ENCODE results near the gene GGCX. TPM values are rescaled to one million over a fixed set of nuclear protein-coding genes. Genes with fewer than 3 reads are reported as not detected.
A peak's percentile ranks its signal among the peaks of the same experiment; 100 is the strongest.

The GGCX gene
- total and polyA plus RNA-seq, 2 of the 13 experiments (the other 11 are each of a cell fraction or from before 2014, with no cell fraction given) = 72.5 to 103 TPM

DNA sequence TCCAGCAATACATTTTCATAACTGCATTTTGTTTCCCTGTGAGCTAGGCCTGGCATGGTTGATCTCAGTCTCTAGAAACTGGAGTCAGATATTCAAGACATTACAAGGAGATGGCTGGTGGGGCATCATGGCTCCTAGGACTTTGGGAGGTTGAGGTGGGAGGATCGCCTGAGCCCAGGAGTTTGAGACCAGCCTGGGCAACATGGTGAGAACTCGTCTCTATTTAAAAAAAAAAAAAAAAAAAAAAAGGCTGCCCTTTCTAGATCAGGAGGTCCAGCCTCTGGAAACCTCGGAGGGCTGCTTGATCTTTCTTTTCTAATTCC, 15.7 kb upstream of the GGCX start (continued):
- TF ChIP-seq, protein P1, sequence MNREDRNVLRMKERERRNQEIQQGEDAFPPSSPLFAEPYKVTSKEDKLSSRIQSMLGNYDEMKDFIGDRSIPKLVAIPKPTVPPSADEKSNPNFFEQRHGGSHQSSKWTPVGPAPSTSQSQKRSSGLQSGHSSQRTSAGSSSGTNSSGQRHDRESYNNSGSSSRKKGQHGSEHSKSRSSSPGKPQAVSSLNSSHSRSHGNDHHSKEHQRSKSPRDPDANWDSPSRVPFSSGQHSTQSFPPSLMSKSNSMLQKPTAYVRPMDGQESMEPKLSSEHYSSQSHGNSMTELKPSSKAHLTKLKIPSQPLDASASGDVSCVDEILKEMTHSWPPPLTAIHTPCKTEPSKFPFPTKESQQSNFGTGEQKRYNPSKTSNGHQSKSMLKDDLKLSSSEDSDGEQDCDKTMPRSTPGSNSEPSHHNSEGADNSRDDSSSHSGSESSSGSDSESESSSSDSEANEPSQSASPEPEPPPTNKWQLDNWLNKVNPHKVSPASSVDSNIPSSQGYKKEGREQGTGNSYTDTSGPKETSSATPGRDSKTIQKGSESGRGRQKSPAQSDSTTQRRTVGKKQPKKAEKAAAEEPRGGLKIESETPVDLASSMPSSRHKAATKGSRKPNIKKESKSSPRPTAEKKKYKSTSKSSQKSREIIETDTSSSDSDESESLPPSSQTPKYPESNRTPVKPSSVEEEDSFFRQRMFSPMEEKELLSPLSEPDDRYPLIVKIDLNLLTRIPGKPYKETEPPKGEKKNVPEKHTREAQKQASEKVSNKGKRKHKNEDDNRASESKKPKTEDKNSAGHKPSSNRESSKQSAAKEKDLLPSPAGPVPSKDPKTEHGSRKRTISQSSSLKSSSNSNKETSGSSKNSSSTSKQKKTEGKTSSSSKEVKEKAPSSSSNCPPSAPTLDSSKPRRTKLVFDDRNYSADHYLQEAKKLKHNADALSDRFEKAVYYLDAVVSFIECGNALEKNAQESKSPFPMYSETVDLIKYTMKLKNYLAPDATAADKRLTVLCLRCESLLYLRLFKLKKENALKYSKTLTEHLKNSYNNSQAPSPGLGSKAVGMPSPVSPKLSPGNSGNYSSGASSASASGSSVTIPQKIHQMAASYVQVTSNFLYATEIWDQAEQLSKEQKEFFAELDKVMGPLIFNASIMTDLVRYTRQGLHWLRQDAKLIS (CRISPR knock-in tag; IDR thresholded peaks at IDR 0.05) = no peak
- TF ChIP-seq CCAR2 (optimal IDR thresholded peaks at IDR 0.05; ENCODE audit: low read depth, low read length) (no peak), ZNF510 (CRISPR knock-in tag; IDR thresholded peaks at IDR 0.05; ENCODE audit: low read depth) (0 out of 2 replicates have a peak, but pooled peaks have one; percentile 12), ZNF777 (CRISPR knock-in tag; IDR thresholded peaks at IDR 0.05) (0 out of 2 replicates have a peak, but pooled peaks have one; percentile 18)

DNA sequence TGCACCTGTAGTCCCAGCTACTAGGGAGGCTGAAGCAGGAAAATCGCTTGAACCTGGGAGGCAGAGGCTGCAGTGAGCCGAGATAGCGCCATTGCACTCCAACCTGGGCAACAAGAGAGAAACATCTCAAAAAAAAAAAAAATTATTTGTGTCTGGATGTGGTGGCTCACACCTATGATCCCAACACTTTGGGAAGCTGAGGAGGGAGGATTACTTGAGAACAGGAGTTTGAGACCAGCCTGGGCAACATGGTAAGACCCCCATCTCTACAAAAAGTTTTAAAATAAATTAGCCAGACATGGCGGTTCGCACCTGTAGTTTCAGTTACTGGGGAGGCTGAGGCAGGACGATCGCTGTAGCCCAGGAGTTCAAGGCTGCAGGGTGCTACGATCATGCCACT, 14.4 kb upstream of the GGCX start:
- peak overlapping the region; percentile 95 for H3K4me2 ChIP-seq (ENCODE audit: low read depth, low read length)
- WGBS (ENCODE audit: low lambda C conversion rate) = 33% methylated on average over 8 of the region's 8 CpGs
- H3K27ac ChIP-seq (ENCODE audit: extremely low read length, insufficient read depth, low read length) = peak overlapping the region; percentile 34
- H2AFZ ChIP-seq (ENCODE audit: low read length) = peak overlapping the region; percentile 15
- ChIA-PET CTCF (ENCODE audit: low intra/inter-chr PET ratio, low total read pairs) (no interaction called here), POLR2A (interaction anchor here (0.7 to 12.7 kb wide), 4 partner anchors 15 to 402 kb away, joined by 3 to 201 read pairs (median 60); partner anchors contain the start of genes C2orf68, GGCX and RNF181)
- no peak for DNase-seq (ENCODE audit: low spot score)
- peaks cover 0 to 17% of the 10 kb centered on the region in 2 experiments; a peak in 3 of 5 replicates for H3K27me3 ChIP-seq (ENCODE audit: control insufficient read depth in 1 of 2, insufficient read depth in 2 of 2, low read length in 2 of 2)
- H3K4me1 ChIP-seq (ENCODE audit: insufficient read depth, low read length) = peaks cover 59% of the 10 kb centered on the region
- BruUV-seq (replicated peaks) = no TSS peak
- intact Hi-C loops (cut with micrococcal nuclease; ENCODE audit: unreplicated experiment) (loop anchor here (2.0 kb wide), 1 partner anchor 15 kb away; the partner anchor contains the start of gene GGCX), in situ Hi-C loops (cut with HindIII; ENCODE audit: extremely low pct_ligation_motif_present, low pct_unique_long_range_greater_than_20kb) (no loop called here)
- peak overlapping the region; percentile 27 for H3K9ac ChIP-seq (ENCODE audit: insufficient read depth, low read depth, low read length)
- peak overlapping the region; percentile 13 to 56 (median 31) for H3K4me3 ChIP-seq (replicated peaks in 1 of 3; ENCODE audit: insufficient read depth in 1 of 3, low read depth in 2 of 3, low read length in 3 of 3)
- peaks cover 12% of the 10 kb centered on the region for H3K79me2 ChIP-seq (ENCODE audit: insufficient read depth, low read length)
- H3K36me3 ChIP-seq (replicated peaks in 1 of 2; ENCODE audit: control insufficient read depth in 1 of 2, insufficient read depth in 2 of 2, low read length in 2 of 2) = no peaks in the 10 kb centered on the region; a peak in 1 of 5 replicates
- FAIRE-seq = no peak
- no peaks in the 10 kb centered on the region for H3K9me3 ChIP-seq (ENCODE audit: low read length)
- H4K20me1 ChIP-seq (ENCODE audit: insufficient read depth, low read length) = no peaks in the 10 kb centered on the region
- ATAC-seq = no peak
- TF ChIP-seq, protein P2, sequence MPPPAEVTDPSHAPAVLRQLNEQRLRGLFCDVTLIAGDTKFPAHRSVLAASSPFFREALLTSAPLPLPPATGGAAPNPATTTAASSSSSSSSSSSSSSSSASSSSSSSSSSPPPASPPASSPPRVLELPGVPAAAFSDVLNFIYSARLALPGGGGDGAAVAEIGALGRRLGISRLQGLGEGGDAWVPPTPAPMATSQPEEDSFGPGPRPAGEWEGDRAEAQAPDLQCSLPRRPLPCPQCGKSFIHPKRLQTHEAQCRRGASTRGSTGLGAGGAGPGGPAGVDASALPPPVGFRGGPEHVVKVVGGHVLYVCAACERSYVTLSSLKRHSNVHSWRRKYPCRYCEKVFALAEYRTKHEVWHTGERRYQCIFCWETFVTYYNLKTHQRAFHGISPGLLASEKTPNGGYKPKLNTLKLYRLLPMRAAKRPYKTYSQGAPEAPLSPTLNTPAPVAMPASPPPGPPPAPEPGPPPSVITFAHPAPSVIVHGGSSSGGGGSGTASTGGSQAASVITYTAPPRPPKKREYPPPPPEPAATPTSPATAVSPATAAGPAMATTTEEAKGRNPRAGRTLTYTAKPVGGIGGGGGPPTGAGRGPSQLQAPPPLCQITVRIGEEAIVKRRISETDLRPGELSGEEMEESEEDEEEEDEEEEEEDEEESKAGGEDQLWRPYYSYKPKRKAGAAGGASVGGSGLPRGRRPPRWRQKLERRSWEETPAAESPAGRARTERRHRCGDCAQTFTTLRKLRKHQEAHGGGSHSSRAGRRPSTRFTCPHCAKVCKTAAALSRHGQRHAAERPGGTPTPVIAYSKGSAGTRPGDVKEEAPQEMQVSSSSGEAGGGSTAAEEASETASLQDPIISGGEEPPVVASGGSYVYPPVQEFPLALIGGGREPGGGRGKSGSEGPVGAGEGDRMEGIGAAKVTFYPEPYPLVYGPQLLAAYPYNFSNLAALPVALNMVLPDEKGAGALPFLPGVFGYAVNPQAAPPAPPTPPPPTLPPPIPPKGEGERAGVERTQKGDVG (CRISPR knock-in tag; IDR thresholded peaks at IDR 0.05; ENCODE audit: borderline replicate concordance) = peak; percentile 59; the same call in 1 of the 2 replicates
- TF ChIP-seq SALL1 (CRISPR knock-in tag; IDR thresholded peaks at IDR 0.05) (peak; percentile 45; the same call in 1 of the 2 replicates), ZBTB38 (CRISPR knock-in tag; IDR thresholded peaks at IDR 0.05) (0 out of 2 replicates have a peak, but pooled peaks have one; percentile 29), ZNF138 (CRISPR knock-in tag; IDR thresholded peaks at IDR 0.05; ENCODE audit: low read depth) (no peak)
- TF ChIP-seq, protein P3, sequence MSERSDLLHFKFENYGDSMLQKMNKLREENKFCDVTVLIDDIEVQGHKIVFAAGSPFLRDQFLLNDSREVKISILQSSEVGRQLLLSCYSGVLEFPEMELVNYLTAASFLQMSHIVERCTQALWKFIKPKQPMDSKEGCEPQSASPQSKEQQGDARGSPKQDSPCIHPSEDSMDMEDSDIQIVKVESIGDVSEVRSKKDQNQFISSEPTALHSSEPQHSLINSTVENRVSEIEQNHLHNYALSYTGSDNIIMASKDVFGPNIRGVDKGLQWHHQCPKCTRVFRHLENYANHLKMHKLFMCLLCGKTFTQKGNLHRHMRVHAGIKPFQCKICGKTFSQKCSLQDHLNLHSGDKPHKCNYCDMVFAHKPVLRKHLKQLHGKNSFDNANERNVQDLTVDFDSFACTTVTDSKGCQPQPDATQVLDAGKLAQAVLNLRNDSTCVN (CRISPR knock-in tag; IDR thresholded peaks at IDR 0.05; ENCODE audit: borderline replicate concordance) = 0 out of 2 replicates have a peak, but pooled peaks have one; percentile 17
- TF ChIP-seq, protein P4, sequence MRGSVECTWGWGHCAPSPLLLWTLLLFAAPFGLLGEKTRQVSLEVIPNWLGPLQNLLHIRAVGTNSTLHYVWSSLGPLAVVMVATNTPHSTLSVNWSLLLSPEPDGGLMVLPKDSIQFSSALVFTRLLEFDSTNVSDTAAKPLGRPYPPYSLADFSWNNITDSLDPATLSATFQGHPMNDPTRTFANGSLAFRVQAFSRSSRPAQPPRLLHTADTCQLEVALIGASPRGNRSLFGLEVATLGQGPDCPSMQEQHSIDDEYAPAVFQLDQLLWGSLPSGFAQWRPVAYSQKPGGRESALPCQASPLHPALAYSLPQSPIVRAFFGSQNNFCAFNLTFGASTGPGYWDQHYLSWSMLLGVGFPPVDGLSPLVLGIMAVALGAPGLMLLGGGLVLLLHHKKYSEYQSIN (CRISPR knock-in tag; IDR thresholded peaks at IDR 0.05; ENCODE audit: borderline replicate concordance) = no peak

Measured in HepG2 (cell line).